Measurements from ENCODE around the gene NBPF1. TPM values are rescaled to one million over a fixed set of nuclear protein-coding genes. Genes with fewer than 3 reads are reported as not detected.
"Not testable (repeated sequence)": the region's sequence is repeated elsewhere in the genome, so short reads cannot be mapped to it uniquely, and the experiment has no call there.

Gene NBPF1
- total RNA-seq, 1 donor from 2014 or later, result 69.4 TPM

DNA sequence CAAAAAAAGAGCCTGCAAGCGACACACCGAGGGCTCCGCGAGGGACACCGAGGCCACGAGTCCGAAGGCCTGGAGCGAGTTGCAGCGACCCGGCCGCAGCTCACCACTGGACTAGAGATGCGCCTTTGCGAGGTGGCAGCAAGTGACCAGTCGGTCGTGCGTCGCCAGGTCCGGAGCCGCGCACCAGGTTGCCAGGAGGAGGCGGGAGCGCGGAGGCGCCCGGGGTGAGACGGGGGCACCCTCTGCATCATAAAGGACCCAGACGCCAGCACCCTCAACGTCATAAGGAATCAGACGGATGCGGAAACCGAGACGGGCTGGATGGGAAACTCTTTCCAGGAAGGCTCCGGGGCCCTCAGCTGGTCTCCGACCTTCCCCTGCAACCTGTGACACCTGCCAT is 77.9 kb downstream of the NBPF1 start:
- not testable (repeated sequence) for H3K9ac ChIP-seq (ENCODE audit: low read depth in 1 of 3, low read length in 3 of 3); H3K9me3 ChIP-seq (ENCODE audit: control insufficient read depth in 3 of 3, low read length in 3 of 3); H3K4me1 ChIP-seq (ENCODE audit: control insufficient read depth in 3 of 3, insufficient read depth in 3 of 3, low read length in 3 of 3); H3K4me3 ChIP-seq (ENCODE audit: low read length in 3 of 3); H3K27ac ChIP-seq (ENCODE audit: low read depth, low read length); H3K36me3 ChIP-seq (ENCODE audit: control insufficient read depth in 3 of 3, insufficient read depth in 3 of 3, low read length in 3 of 3)
- H3K27me3 ChIP-seq (ENCODE audit: control insufficient read depth in 3 of 3, insufficient read depth in 3 of 3, low read length in 3 of 3), result peaks cover 0 to 10% (median 3%) of the 10 kb centered on the region in 3 donors

DNA sequence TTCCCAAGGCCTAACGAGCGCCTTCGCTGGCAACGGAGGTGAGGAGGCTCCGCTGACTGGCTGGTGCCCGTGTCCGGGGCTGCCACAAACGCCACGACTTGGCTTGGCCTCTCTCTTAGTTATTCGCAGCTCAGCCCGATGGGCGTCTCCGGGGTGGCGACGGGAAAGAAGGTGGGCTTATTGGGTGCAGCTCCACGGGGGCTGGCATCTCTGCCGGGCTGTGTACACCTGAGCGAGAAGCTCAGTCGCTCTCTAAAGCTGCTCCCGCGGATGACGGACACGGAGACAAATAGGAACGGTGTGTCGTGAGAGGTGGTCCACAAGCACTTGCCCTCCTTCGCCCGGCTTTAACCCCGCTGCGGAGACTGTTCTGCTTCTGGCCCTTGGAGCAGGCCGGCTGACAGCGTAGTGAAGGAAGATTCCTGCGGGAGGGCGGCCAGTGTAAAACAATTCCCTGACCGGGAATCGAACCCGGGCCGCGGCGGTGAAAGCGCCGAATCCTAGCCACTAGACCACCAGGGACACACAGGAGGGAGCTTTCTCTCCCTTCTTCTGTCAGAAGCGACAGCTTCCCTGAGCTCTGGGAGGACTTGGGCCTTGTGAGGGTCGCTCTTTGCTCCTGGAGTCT is 78.4 kb downstream of the NBPF1 start:
- not testable (repeated sequence) for H3K4me1 ChIP-seq (ENCODE audit: control insufficient read depth in 3 of 3, insufficient read depth in 3 of 3, low read length in 3 of 3); H3K36me3 ChIP-seq (ENCODE audit: control insufficient read depth in 3 of 3, insufficient read depth in 3 of 3, low read length in 3 of 3); H3K9me3 ChIP-seq (ENCODE audit: control insufficient read depth in 3 of 3, low read length in 3 of 3); H3K27ac ChIP-seq (ENCODE audit: low read depth, low read length); H3K9ac ChIP-seq (ENCODE audit: low read depth in 1 of 3, low read length in 3 of 3)
- peaks cover 0 to 10% (median 3%) of the 10 kb centered on the region in 3 donors for H3K27me3 ChIP-seq (ENCODE audit: control insufficient read depth in 3 of 3, insufficient read depth in 3 of 3, low read length in 3 of 3)
- peak overlapping the region in 1 of 3 donors; percentile 35 for H3K4me3 ChIP-seq (ENCODE audit: low read length in 3 of 3)

DNA sequence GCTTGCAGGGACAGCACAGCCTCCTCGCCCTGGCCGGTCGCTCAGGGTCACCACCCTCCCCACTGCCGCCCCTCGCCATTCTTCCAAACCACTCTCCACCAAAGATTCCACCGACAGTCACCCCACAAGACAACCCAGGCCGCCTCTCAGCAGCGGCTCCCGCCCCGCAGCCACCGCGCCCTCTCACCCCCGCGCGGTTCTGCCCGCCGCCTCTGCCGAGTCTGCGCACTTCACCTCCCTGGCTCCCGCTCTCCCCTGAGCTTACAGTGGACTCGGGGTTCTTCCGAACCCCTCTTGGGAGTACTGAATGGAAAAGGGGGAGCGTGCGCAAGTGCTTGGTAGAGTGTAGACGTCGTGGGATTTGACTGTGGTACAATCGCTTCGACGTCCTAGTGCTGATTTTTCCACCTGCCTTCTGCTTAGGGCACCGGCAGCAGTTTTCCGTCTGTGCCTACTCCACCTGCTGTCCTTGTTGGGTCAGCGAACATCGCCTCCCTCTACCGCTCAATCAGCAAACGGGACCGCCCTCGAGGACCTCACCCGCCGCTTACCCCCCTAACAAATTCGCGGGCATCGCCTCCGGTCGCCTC is 79.0 kb downstream of the NBPF1 start:
- H3K27ac ChIP-seq (ENCODE audit: low read depth, low read length); H3K9me3 ChIP-seq (ENCODE audit: control insufficient read depth in 3 of 3, low read length in 3 of 3); H3K36me3 ChIP-seq (ENCODE audit: control insufficient read depth in 3 of 3, insufficient read depth in 3 of 3, low read length in 3 of 3); H3K4me1 ChIP-seq (ENCODE audit: control insufficient read depth in 3 of 3, insufficient read depth in 3 of 3, low read length in 3 of 3); H3K4me3 ChIP-seq (ENCODE audit: low read length in 3 of 3); H3K9ac ChIP-seq (ENCODE audit: low read depth in 1 of 3, low read length in 3 of 3): not testable (repeated sequence)
- H3K27me3 ChIP-seq (ENCODE audit: control insufficient read depth in 3 of 3, insufficient read depth in 3 of 3, low read length in 3 of 3), result peaks cover 0 to 10% (median 3%) of the 10 kb centered on the region in 3 donors

DNA sequence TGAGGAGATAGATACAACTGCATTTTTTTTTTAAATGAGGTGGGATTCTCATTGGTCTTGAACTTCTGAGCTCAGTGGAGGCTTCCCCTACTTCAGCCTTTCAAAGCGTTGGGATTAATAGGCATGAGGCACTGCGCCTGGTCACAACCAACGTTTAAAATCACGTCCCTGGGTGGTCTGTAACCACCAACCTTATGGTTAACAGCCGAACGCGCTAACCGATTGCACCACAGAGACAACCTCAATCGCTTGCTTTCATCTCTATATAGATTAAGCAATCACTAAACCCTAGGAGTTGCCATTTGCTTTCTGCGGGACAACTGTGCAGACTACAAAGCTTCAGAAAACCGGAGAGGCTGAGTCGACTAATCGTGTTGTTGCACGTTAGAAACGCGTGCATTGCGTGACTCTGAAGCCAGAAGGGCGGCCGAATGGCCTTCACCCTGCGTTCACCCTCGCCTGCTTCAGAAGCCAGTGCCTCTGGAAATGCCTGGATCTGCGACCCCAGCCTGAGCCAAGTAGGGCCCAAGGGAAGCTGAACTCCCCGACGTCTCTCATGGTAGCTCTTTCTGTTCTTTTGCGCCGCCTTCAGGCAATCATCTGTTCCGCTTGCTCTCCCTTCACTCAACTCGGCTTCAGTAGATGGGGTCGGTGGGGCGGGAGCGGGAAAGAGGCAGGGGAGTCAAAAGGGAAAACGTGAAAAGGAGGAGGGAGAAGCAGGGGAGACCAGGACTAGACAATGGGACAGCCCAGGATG is 81.0 kb downstream of the NBPF1 start:
- not testable (repeated sequence) for H3K4me1 ChIP-seq (ENCODE audit: control insufficient read depth in 3 of 3, insufficient read depth in 3 of 3, low read length in 3 of 3); H3K9me3 ChIP-seq (ENCODE audit: control insufficient read depth in 3 of 3, low read length in 3 of 3); H3K4me3 ChIP-seq (ENCODE audit: low read length in 3 of 3); H3K9ac ChIP-seq (ENCODE audit: low read depth in 1 of 3, low read length in 3 of 3); H3K36me3 ChIP-seq (ENCODE audit: control insufficient read depth in 3 of 3, insufficient read depth in 3 of 3, low read length in 3 of 3); H3K27ac ChIP-seq (ENCODE audit: low read depth, low read length)
- H3K27me3 ChIP-seq (ENCODE audit: control insufficient read depth in 3 of 3, insufficient read depth in 3 of 3, low read length in 3 of 3), result peaks cover 0 to 10% (median 3%) of the 10 kb centered on the region in 3 donors

DNA sequence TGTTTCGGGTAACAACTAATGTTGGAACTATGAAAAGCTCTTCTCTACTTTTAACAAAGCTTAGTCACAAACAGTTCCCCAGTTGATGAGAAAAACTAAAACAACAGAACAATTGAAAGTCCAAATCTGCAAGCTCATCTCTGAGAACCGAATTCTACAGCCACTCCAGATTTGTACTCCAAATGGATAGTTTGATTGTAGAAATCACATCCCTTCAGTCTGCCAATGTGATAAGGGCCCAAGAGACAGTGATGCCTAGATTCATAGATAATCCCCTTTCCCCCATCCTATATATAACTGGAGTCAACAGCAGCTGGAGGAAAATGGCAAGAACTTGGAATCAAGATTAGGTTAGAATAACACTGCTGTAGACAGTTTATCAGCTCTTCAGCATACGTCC is 85.0 kb downstream of the NBPF1 start:
- not testable (repeated sequence) for H3K9ac ChIP-seq (ENCODE audit: low read depth in 1 of 3, low read length in 3 of 3); H3K36me3 ChIP-seq (ENCODE audit: control insufficient read depth in 3 of 3, insufficient read depth in 3 of 3, low read length in 3 of 3); H3K4me3 ChIP-seq (ENCODE audit: low read length in 3 of 3); H3K27ac ChIP-seq (ENCODE audit: low read depth, low read length); H3K4me1 ChIP-seq (ENCODE audit: control insufficient read depth in 3 of 3, insufficient read depth in 3 of 3, low read length in 3 of 3); H3K9me3 ChIP-seq (ENCODE audit: control insufficient read depth in 3 of 3, low read length in 3 of 3)
- peaks cover 0 to 10% (median 3%) of the 10 kb centered on the region in 3 donors for H3K27me3 ChIP-seq (ENCODE audit: control insufficient read depth in 3 of 3, insufficient read depth in 3 of 3, low read length in 3 of 3)

DNA sequence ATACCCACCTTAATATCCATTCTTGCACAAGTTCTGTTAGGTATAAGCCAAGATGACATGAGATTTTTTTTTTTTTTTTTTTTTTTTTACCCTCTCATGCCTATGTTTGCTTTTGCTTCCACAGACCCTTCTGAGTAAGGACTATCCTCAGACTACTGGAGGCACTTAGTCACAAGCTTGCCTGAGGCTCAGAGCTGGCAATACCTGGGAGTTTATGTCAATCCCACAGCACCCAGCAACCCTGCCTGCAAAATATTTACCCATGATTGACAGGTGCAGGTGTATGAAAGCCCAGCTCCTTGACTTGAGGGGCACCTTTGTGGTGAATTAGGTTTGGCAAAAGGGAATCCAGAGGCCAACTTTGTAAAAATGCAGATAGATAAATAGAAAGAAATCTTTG is 87.6 kb downstream of the NBPF1 start:
- not testable (repeated sequence) for H3K27me3 ChIP-seq (ENCODE audit: control insufficient read depth in 3 of 3, insufficient read depth in 3 of 3, low read length in 3 of 3); H3K4me1 ChIP-seq (ENCODE audit: control insufficient read depth in 3 of 3, insufficient read depth in 3 of 3, low read length in 3 of 3); H3K9me3 ChIP-seq (ENCODE audit: control insufficient read depth in 3 of 3, low read length in 3 of 3); H3K4me3 ChIP-seq (ENCODE audit: low read length in 3 of 3); H3K36me3 ChIP-seq (ENCODE audit: control insufficient read depth in 3 of 3, insufficient read depth in 3 of 3, low read length in 3 of 3); H3K27ac ChIP-seq (ENCODE audit: low read depth, low read length); H3K9ac ChIP-seq (ENCODE audit: low read depth in 1 of 3, low read length in 3 of 3)

DNA sequence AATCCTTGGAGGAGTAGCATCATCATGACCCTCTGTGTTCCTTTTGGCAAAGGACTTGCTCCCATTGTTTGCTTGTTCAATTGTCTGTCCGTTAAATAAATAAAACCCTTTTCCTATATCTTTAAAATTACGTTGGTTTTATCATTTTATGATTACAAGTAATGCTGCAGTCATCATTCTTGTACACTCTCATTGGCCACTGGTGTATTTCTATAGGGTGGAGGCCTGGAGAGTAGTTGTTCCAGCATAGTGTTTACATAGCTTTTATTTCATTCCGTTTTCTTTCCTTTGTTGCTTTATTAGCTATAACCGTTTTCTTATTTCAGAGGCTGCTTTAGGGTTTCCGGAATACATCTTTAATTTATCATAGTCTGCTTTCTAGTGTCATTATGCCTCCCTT is 91.7 kb downstream of the NBPF1 start:
- H3K27ac ChIP-seq (ENCODE audit: low read depth, low read length); H3K4me3 ChIP-seq (ENCODE audit: low read length in 3 of 3); H3K36me3 ChIP-seq (ENCODE audit: control insufficient read depth in 3 of 3, insufficient read depth in 3 of 3, low read length in 3 of 3); H3K9ac ChIP-seq (ENCODE audit: low read depth in 1 of 3, low read length in 3 of 3); H3K4me1 ChIP-seq (ENCODE audit: control insufficient read depth in 3 of 3, insufficient read depth in 3 of 3, low read length in 3 of 3); H3K9me3 ChIP-seq (ENCODE audit: control insufficient read depth in 3 of 3, low read length in 3 of 3): not testable (repeated sequence)
- peaks cover 5 to 13% (median 8%) of the 10 kb centered on the region in 3 donors for H3K27me3 ChIP-seq (ENCODE audit: control insufficient read depth in 3 of 3, insufficient read depth in 3 of 3, low read length in 3 of 3)

DNA sequence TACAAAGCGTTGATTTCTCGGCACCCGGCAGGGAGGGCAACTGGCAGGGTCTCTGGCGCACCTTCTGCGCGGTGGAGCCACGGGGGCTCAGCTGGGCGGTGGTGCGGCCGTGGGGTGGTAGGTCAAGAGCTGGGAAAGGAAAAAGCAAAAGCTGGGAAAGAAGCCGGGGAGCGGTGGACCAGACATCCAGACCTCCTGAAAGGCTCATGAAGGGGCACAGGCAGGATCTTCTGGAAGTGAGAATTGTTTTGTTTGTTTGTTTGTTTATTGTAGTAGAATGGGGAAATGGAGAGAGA is 92.1 kb downstream of the NBPF1 start:
- Histone ChIP-seq H3K4me3 (ENCODE audit: low read length in 3 of 3) (no peak overlapping the region), H3K9ac (ENCODE audit: low read depth in 1 of 3, low read length in 3 of 3) (no peak overlapping the region), H3K27ac (ENCODE audit: low read depth, low read length) (no peak overlapping the region), H3K27me3 (ENCODE audit: control insufficient read depth in 3 of 3, insufficient read depth in 3 of 3, low read length in 3 of 3) (peaks cover 5 to 13% (median 8%) of the 10 kb centered on the region in 3 donors), H3K36me3 (ENCODE audit: control insufficient read depth in 3 of 3, insufficient read depth in 3 of 3, low read length in 3 of 3) (no peaks in the 10 kb centered on the region), H3K4me1 (ENCODE audit: control insufficient read depth in 3 of 3, insufficient read depth in 3 of 3, low read length in 3 of 3) (no peaks in the 10 kb centered on the region), H3K9me3 (ENCODE audit: control insufficient read depth in 3 of 3, low read length in 3 of 3) (no peaks in the 10 kb centered on the region)

DNA sequence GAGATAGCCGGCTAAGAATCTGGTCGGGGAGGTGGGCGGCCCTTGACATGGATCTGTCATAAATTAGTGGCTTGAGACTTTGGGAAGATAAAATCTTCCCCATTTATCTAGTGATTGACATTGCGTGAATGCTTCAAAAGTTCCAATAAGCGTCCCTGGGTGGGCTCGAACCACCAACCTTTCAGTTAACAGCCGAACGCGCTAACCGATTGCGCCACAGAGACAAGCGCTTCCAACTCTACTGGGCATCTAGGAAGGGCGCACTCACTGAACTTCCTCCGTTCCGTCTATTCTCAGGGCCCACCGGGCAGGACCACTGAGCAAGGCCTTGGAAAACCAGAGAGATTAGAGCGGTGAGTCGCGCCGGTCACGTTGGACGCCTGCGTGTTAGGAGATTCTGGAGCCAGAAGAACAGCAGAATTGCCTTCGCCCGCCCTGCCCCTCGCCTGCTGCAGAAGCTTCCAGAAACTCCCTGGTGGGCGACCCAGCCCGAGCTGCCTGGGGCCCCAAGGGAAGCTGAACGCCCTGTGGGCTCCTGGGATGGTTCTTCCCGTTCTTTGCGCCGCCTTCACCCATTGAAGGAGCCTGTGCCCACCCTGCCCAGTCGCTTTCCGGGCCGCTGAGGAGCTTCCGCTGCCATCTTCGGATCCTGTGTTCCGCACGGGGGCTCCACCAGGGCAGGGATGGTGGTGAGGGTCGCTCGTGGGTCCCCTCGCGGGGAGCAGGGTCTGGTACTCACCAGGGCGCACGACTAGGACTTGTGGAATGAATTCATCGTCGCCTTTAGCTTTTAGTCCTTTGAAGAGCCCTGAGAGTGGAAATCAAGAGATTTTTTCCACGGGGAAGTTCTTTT is 92.7 kb downstream of the NBPF1 start:
- not testable (repeated sequence) for H3K36me3 ChIP-seq (ENCODE audit: control insufficient read depth in 3 of 3, insufficient read depth in 3 of 3, low read length in 3 of 3); H3K9ac ChIP-seq (ENCODE audit: low read depth in 1 of 3, low read length in 3 of 3); H3K27ac ChIP-seq (ENCODE audit: low read depth, low read length); H3K9me3 ChIP-seq (ENCODE audit: control insufficient read depth in 3 of 3, low read length in 3 of 3); H3K4me1 ChIP-seq (ENCODE audit: control insufficient read depth in 3 of 3, insufficient read depth in 3 of 3, low read length in 3 of 3)
- Histone ChIP-seq H3K27me3 (ENCODE audit: control insufficient read depth in 3 of 3, insufficient read depth in 3 of 3, low read length in 3 of 3) (peaks cover 5 to 13% (median 8%) of the 10 kb centered on the region in 3 donors), H3K4me3 (ENCODE audit: low read length in 3 of 3) (peak overlapping the region in 1 of 3 donors; percentile 35)

Data from skeletal muscle tissue (tissue), 4 donors.